ENCODE data around the gene ANKRD44. TPM values are rescaled to one million over a fixed set of nuclear protein-coding genes. Genes with fewer than 3 reads are reported as not detected.

ANKRD44 gene
- total and polyA plus RNA-seq, 12 donors: 1.1 to 20.1 (median 6.9) TPM

GRCh38 chr2:197163712-197164140 is 146.9 kb downstream of the ANKRD44 start:
- ATAC-seq (peak in 4 of 8 donors; percentile 3 to 45 (median 22)), DNase-seq (no peak)
- TF ChIP-seq CTCF (IDR thresholded peaks at IDR 0.05): no peak
- peak overlapping the region in 5 of 10 donors; percentile 23 to 53 (median 46) for H3K27ac ChIP-seq
- no peaks in the 10 kb centered on the region for H3K36me3 ChIP-seq
- H3K9me3 ChIP-seq: no peaks in the 10 kb centered on the region
- intact Hi-C loops (cut with DNase I): loop anchor here in 3 of 10 donors (10.0 kb wide), 2 partner anchors 49 to 149 kb away; no protein-coding TSS in a partner anchor
- H3K4me3 ChIP-seq: peak overlapping the region in 8 of 10 donors; percentile 34 to 55 (median 52)
- peaks cover 0 to 46% (median 11%) of the 10 kb centered on the region in 9 donors for H3K4me1 ChIP-seq
- 88 to 91% methylated on average over 17 of the region's 17 CpGs for WGBS, 2 donors
- no peaks in the 10 kb centered on the region for H3K27me3 ChIP-seq

GRCh38 chr2:197161774-197162173 is 148.8 kb downstream of the ANKRD44 start:
- Histone ChIP-seq H3K27me3 (no peaks in the 10 kb centered on the region), H3K27ac (no peak overlapping the region), H3K4me1 (peaks cover 0 to 60% (median 6%) of the 10 kb centered on the region in 9 donors), H3K9me3 (no peaks in the 10 kb centered on the region), H3K36me3 (no peaks in the 10 kb centered on the region), H3K4me3 (no peak overlapping the region)
- no peak for ATAC-seq
- intact Hi-C loops (cut with DNase I): loop anchor here in 3 of 10 donors (10.0 kb wide), 2 partner anchors 47 to 147 kb away; no protein-coding TSS in a partner anchor
- DNase-seq: no peak
- WGBS, 2 donors: 70 to 76% methylated on average over 5 of the region's 5 CpGs
- no peak for TF ChIP-seq CTCF (IDR thresholded peaks at IDR 0.05)

- no peaks in the 10 kb centered on the region for H3K27me3 ChIP-seq
- no peak overlapping the region for H3K4me3 ChIP-seq
- no peak for TF ChIP-seq CTCF (IDR thresholded peaks at IDR 0.05)
- intact Hi-C loops (cut with DNase I): loop anchor here in 3 of 10 donors (10.0 kb wide), 2 partner anchors 45 to 145 kb away; no protein-coding TSS in a partner anchor
- H3K9me3 ChIP-seq: no peaks in the 10 kb centered on the region
- DNase-seq (no peak), ATAC-seq (peak in 3 of 8 donors; percentile 52 to 70 (median 63))
- H3K27ac ChIP-seq: peak overlapping the region in 1 of 10 donors; percentile 1
- peaks cover 0 to 53% (median 5%) of the 10 kb centered on the region in 9 donors for H3K4me1 ChIP-seq
- WGBS, 2 donors: 91 to 92% methylated on average over 4 of the region's 4 CpGs
- H3K36me3 ChIP-seq: no peaks in the 10 kb centered on the region
Observed at GRCh38 chr2:197159661-197160211, 150.8 kb downstream of the ANKRD44 start.

GRCh38 chr2:197158591-197159550 is 151.7 kb downstream of the ANKRD44 start:
- no peak for DNase-seq
- WGBS, 2 donors: 61 to 71% methylated on average over 7 of the region's 7 CpGs
- H3K27me3 ChIP-seq: no peaks in the 10 kb centered on the region
- peak overlapping the region in 1 of 10 donors; percentile 1 for H3K27ac ChIP-seq
- H3K9me3 ChIP-seq: no peaks in the 10 kb centered on the region
- no peak for TF ChIP-seq CTCF (IDR thresholded peaks at IDR 0.05)
- ATAC-seq: peak in 1 of 8 donors; percentile 9
- no peaks in the 10 kb centered on the region for H3K36me3 ChIP-seq
- H3K4me1 ChIP-seq: peaks cover 0 to 47% (median under 1%) of the 10 kb centered on the region in 9 donors
- no peak overlapping the region for H3K4me3 ChIP-seq
- intact Hi-C loops (cut with DNase I): no loop called here
